Measurements from ENCODE around the gene PLXNA4.

Gene PLXNA4

DNA sequence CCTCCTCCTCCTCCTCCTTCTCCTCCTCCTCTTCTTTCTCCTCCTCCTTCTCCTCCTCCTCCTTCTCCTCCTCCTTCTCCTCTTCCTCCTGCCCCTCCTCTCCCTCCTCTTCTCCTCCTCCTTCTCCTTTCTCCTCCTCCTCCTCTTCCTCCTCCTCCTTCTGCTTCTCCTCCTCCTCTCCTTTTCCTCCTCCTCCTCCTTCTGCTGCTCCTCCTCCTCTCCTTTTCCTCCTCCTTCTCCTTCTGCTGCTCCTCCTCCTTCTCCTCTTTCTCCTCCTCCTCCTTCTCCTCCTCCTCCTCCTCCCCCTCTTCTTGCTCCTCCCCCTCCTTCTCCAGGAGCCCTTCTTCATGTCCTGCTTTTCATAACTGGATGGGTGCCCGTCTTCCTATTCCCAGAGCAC is 12.2 kb downstream of the PLXNA4 start:
- no peak for DNase-seq

DNA sequence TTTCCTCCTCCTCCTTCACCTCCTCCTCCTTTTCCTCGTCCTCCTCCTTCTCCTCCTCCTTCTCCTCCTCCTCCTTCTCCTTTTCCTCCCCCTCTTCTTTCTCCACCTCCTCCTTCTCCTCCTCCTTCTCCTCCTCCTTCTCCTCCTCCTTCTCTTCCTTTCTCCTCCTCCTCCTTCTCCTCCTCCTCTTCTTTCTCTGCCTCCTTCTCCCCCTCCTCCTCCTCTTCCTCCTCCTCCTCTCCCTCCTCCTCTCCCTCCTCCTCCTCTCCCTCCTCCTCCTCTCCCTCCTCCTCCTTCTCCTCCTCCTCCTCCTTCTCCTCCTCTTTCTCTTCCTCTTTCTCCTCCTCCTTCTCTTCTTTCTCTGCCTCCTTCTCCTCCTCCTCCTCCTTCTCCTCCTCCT is 13.6 kb downstream of the PLXNA4 start:
- DNase-seq = no peak

DNA sequence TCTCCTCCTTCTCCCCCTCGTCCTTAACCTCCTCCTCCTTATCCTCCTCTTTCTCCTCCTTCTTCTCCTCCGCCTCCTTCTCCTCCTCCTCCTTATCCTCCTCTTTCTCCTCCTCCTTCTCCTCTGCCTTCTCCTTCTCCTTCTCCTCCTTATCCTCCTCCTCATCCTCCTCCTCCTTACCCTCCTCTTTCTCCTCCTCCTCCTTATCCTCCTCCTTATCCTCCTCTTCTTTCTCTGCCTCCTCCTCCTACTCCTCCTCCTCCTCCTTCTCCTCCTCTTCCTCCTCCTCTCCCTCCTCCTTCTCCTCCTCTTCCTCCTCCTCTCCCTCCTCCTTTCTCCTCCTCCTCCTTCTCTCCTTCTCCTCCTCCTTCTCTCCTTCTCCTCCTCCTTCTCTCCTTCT is 14.5 kb downstream of the PLXNA4 start:
- DNase-seq = no peak

DNA sequence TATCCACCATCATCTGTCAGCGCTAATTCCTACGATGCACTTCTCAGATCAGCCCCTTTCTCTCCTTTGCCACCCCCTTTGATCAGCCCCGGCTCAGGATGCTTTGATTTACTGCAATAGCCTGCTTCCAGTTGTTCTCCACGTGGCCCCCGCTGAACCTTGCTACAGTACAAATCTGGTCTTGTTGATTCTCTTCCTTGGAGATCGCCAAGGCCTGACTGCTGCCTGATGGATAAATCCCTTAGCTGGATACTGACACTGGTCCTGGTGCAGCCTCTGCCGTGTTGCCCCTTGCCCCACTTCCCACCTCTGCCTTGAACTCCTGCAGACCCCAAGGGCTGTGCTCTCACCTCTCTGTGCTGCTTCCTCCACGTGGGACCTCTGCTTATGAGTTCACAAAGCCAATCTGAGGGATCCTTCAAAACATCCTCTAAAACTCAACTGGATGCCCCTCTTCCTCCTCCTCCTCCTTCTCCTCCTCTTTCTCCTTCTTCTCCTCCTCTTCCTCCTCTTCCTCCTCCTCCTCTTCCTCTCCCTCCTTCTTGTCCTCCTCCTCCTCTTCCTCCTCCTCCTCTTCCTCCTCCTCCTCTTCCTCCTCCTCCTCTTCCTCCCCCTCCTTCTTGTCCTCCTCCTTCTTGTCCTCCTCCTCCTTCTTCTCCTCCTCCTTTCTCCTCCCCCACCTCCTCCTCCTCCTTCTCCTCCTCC is 15.3 kb downstream of the PLXNA4 start:
- DNase-seq = no peak

DNA sequence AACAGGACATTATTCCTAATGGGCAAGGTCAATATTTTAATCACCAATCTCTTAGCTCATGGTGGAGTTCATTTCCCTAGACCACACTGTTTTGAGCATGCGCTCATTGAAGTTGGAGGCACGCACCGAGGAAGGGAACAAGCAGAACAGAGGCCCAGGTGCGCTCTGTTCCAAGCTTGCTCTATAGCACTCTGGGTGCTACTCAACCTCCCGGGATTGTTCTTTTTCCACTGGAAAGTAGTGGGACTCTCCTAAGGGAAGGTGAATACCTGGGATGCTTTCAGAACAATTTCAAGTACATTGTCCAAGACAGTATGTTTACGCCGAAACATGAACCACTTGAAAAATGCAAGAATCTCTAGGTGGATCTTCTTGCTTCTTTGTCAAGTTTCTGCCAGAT is 16.2 kb downstream of the PLXNA4 start:
- no peak for DNase-seq

DNA sequence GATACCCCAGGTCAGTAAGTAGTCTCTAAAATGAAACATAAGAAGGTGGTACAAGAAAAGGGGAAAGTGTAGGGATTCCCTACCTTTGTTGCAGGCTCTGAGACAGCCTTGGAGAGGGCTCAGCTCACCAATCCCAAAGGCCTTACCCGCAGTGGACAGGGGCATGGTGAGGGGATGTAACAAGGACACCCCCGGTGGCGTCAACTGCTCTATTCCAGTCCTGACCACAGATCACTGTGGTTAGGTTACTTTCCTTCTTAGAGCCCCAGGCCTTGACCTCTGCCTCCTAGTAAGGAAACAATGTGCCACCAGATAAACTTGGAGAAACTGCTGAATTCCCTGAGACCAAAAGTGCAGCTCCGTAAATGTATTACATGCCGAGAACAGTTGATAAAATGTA is 17.5 kb downstream of the PLXNA4 start:
- no peak for DNase-seq

DNA sequence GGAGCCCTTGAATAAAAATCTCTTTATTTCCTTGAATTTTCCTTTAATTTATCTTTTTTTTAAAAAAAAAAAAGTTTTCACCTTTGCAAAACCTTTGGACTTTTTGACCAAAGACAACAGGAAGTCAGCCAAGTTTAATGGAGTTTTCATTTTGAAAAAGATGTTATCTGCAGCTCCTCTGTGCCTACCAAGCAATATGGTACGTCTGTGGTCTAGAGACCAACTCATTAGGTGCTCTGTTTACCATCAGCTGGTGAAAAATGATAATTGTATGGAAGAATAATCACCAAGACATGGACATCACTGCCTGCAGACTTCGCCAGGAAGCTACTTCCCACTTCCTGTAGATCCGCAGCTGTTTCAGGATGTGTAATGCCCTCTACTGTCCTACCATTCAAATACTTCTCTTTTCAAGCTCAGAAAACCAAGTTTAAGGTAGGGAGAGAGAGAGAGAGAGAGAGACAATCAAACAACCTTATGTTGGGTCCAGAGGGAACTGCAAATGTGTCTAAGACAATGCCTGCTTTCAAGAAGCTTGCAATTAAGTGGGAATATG is 18.7 kb downstream of the PLXNA4 start:
- no peak for DNase-seq

DNA sequence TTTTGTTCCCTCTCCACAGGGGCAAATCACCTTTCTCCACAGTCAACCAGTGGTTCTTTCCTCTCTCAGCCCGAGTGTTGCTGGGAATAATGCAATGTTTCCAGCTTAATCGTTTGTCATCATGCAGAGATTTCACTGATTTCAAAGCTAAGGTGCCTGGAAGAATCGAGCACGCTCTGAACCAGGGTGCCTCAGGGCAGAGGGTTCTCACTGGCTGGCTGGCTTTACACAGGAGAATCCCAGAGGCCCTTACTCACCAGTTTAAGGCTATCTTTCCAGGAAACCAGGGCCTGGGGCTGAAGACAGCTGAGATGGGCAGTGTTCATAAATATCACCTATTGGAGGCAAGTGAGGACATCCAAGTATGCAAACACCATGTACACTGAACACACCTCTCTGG is 21.8 kb downstream of the PLXNA4 start:
- no peak for DNase-seq

DNA sequence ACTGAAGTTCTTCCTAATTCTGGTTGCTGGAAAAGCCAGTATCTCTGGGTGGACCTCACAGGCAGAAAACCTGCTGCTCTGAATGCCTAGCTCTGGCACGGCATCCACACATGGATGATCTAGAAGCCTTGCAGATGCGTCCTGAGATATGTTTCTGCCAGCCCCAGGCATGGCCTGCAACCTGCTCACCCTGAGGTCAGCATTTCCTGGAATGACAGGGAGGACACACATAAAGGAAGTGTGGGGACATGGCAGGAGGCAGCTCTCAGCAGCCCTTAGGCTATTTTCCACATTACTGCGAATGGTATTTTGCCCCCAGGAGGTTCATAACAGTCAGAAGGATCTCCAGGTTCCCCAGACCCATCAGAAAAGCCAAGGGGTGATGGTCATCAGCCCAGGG is 23.2 kb downstream of the PLXNA4 start:
- no peak for DNase-seq

DNA sequence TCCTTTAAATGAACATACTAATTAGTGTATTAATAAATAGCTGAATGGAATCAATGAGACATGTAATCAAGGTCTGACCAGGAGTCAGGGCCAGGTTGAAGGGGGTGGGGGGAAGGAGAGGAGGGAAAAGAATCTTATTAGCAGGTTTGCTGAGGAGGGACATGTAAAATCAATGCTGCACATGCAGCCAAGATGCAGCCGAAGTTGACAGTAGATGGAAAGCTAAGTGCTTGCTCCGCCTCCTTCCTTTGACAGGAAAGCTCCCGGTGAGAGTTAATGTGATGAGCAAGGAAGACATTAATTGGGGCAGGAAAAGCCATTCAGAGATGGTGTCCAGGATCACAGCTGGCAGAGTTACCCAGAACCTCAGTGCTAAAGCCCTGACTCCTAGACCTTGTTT is 24.4 kb downstream of the PLXNA4 start:
- DNase-seq = no peak

DNA sequence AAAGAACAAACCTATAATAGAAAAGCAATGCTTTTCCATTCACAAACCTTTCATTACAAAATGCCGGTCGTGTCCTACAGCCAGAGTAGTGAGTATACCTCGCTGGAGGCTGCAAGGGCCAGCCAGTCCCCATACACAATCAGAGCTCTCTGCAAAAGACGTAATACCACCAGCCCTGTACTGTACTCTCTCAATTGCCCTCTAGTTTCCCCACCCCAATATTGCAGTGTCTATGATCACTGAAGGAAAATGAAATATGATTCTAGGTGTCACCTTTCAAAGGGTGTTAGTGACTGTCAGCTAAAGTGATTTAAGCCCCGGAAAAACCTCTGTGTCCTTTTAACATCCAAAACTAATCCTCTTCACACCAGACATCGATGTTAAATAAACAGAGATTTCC is 24.8 kb downstream of the PLXNA4 start:
- no peak for DNase-seq

DNA sequence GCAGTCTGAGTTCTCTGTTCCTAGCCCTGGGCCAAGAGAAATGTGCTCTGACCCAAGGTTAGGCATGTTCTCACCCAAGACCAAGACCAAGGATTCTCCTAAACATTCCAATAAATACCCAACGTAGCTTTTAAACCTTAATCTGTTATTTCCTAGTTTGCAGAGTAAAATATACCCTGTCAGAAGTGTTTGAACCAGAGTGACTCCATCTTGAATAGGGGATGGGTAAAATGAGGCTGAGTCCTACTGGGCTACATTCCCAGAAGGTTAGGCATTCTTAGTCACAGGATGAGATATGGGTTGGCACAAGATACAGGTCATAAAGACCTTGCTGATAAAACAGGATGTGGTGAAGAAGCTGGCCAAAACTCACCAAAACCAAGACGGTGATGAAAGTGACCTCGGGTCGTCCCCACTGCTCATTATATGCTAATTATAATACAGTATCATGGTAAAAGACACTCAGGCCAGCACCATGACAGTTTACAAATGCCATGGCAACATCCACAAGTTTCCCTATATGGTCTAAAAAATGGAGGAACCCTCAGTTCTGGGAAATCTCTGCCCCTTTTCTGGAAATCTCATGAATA is 27.7 kb downstream of the PLXNA4 start:
- DNase-seq = no peak

DNA sequence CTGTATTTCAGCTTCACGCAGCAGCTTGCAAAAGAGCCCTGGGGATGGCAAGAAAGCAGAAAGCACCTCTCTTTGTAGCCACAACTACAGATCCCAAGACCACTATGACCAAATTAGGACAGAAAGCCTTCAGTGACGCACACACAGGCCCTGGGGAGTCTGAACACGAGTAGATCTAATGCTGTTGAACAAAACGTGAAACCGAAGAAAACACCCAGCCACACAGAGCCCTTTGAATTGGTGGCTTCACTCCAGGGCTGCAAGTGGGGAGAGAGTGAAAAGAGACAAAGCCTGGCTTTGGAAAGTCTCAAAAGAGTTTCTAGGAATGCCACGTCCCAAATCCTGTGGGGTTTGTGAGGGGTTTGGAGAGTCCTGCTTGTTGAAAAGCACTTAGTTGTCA is 28.4 kb downstream of the PLXNA4 start:
- no peak for DNase-seq

DNA sequence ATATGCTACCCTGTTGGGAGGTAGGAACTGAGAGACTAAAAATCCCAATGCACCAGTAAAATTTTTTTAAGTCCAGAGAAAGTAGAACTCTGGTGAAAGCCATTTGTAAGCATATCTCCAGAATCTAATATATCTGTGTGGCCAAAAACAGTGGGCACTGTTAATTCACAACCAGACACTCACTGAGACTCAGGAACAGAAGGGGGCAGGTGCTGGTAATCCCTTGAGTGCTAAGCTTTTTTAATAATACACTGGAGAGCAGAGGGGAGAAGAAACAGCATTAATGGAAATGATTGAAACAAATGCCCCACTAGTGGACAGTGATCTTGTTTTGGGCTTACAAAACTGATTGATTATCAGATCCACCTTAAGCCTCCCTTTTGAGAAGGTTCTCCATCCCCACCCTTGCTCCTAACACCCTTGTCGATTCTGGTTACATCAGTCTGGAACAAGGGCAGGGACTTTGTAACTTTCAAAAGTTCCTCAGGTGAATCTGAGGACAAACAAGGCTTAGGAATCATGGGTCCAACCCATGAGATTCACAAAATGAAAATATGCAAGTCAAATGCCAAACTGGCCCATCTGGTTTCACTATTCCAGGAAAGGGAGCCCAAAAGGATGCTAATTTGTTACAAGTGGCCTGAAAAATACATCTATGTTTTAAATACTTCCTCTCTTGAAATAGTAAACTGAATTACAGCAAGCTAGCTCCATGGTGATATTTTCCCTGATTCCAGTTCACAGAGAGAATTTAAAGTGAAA is 29.7 kb downstream of the PLXNA4 start:
- DNase-seq = no peak

DNA sequence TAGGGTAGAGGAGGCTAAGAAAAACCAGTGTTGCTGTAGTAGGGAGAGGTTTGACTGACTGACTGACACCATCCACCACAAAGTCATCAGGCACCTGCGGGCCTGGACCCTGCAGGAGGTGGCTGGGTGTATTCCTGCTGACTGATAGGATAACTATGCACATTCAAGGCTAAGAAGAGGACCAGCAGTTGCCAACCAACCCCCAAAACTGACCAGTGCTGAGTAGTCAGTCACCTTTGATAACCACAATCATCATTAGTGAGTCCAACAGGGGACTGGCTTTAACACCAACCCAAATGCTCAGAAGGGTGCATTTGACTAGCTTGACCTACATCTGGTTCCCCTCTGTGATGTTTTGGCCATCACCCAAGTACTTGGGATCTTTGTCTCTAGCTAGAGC is 30.5 kb downstream of the PLXNA4 start:
- DNase-seq = no peak

DNA sequence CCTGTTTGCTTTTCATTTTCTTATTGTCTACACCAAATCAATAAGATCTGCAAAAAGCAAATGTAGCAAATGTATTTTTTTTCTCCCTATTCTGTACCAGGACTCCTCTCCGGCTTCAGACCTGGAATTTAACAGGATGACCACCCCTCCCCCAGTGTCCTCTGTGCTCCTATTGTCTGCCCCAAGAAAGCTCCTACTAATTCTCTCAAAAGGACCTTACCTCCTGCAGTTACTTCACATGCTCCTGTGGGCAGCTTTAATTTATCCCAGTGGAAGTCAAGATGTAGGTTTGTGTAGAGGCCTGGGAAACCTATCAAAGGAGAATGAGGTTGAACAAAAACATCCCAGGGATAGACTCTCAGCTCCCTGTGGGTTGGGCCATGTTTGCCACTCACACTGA is 31.3 kb downstream of the PLXNA4 start:
- DNase-seq = no peak

DNA sequence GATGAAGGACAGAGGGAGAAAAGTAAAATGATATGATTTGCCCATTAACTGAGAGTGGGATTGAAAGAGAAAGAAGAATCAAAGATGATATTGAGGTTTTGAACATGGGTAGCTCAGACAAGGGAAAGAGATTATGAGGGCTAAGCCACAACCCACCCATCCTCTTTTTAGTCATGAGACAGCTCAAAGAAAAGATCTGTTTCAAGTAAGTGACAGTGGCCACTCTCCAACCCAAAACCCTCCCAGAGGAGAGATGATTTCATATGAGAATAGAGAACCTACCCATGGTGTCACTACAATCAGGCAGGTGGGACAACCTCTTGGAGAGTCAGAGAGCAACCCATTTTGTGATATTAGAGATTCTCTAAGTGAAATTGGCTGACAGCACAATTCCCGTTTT is 32.2 kb downstream of the PLXNA4 start:
- no peak for DNase-seq

DNA sequence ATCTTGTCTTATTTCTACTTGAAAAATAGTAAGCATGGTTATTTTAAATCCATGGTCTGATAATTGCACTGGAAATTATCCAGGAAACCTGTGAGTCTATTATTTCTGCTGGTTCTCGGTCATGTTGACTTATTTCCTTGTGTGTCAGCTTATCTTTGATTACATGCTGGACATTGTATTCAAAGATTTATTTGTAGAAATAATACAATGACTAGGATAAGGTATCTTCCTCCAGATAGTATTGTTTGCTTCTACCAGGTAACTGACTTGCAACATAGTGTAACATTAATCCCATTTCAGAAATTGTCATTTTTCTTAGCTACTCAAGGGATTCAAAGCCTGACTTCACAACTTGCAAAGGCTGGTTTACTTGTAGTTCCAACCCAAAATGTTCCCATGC is 33.4 kb downstream of the PLXNA4 start:
- DNase-seq = no peak

DNA sequence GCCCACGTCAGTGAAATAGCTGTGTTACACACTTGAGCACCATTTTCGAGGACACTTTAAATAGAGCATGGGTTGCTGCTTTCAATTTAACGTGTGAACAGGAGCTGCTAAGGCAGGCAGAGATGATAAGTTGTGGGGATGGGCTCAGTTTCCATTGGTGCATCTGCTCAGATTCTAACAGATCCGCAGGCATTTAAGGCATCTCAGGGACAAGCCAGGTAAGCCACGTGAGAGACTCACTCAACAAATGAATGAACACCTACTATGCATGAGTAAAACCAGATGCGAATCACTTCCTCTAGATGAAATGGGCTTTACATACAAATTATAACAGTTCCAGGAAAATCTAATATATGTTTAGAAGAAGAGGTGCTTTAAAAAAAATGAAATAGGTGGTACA is 34.6 kb downstream of the PLXNA4 start:
- DNase-seq = no peak

DNA sequence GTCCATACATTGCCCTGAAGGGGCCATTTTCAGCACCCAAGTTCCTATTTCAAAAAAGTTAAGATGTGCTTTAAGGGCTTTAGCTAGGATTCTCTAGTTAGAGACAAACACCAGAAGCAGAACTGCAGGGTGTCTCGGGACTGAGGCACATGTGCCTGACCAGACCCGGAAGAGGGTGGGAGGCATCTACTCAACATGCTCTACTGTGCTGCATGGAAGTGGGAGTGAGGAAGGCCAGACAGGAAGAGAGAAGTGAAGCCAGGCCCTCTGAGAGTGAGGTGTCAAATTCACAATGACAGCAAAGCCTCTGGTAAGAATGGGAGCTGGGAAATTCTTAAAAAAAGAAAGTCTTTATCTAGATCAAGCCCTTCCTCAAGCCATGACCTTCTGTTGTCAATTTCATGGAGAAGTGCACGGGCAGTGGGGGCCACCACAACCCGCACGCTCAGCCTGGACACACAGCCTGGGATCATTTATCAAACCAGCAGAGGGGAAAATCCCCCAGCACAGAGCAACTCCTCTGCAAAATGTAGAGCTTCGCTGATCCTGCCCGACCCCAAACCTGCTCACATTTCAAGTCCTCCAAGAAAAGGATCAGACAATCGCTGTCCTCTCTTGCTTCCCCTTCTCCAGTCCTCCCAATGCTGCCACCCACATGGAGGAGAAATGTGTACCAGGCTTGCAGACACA is 38.7 kb downstream of the PLXNA4 start:
- DNase-seq = no peak

DNA sequence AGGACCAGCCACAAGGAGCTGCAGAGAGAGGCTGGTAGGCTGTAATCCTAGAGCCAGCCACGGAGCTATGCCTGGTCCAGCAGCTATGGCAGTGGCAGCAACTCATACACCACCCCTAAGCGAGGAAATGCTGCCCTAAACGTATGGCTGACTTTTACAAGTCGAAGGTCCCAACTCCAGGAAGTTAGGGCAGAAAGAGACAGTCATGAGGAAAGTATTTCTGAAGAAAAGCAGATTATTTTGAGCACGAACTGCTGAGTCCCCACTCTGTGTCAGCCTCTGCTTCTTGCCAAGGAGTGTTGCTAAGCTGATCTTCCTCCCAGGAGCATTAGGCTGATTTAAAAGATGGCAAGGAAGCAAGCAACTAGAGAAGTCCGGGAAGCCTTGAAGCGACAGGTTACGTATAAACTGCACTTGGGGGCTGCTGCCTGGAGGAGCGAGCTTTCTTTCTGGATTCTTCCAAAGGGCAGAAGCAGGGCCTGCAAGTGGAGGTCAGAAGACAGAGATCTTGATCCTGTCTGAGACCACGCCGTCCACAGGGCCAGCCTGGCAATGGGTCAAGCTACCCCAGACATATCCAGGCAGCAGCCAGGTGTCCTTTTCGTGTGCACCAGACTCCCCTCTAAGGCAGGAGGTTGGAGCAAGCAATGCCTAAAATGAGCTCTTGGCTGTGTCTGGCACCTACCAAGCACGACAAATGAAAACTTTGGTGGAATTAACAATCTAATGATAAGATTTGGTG is 39.4 kb downstream of the PLXNA4 start:
- DNase-seq = no peak

DNA sequence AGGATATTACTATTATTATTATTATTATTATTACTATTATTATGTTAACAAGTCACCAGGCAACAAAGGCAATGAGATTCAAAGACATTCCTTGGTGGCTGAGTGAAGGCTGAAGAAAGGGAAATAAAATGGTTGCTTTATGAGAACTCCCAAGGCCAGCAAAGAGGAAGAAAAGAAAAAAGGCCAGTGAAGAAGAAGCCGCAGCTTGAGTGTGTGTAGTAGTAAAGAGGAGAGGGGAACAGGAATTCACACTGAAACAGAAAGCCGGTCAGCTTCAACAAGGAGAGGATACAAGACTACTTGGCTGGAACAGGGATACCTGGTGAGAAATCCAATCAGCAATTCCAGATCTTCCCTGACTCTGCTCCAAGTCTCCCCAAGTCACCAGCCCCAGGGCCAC is 42.4 kb downstream of the PLXNA4 start:
- no peak for DNase-seq

DNA sequence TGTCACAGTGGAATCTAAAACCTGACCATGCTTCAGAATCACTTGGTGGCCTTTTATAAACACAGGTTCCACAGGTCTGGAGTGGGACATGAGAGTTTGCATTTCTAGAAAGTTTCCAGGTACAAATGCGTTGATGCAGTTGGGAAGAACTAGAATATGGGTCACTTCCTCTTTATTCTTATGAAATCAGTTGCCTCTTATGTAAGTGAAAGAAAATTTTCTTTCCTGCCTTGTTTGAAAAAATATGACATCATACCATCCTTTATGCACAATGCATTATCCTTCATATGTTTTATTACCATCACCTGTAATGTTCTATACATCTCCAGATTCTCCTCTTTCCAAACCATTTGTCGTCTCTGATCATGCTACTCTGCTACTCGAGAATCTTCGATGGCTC is 44.0 kb downstream of the PLXNA4 start:
- DNase-seq = no peak
